Fibroblast of peridontal ligament (primary cell): Measurements from ENCODE around the gene S100A1.
A peak's percentile ranks its signal among the peaks of the same experiment; 100 is the strongest.
"Not testable (repeated sequence)": the region's sequence is repeated elsewhere in the genome, so short reads cannot be mapped to it uniquely, and the experiment has no call there.

Experiments
- DNase-seq: peaks from one replicate; pipeline ENCODE4 v3.0.0-alpha.2; 2010; ENCODE audit errors: extremely low read depth

S100A1 gene

GRCh38 chr1:153631047-153632022, 3.1 kb downstream of the S100A1 start:
- DNase-seq = no peak

DNA sequence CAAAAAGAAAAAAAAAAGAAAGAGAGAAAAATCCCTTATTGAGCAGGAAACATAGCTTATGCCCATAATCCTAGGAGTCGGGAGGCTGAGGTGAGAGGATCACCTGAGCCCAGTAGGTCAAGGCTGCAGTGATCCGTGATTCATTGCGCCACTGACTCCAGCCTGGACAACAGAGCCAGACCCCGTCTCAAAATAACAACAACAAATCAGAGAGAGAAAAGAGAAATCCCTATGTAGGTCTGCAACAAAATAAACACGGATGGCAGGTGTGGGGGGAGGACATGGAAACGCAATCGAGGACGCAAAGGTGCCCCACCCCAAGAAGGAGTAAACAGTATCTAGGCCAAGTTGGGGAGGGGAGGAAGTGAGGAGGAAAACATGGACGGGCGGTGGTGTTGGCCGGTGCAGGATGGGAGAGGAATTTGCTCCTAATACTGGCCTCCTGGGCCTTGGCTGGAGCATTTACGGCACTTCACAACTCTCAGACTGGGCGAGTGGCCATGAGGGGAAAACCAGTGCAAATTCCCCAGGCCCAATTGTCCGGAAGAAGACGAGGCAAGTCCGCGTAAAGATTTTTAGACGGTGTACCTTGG, 5.0 kb downstream of the S100A1 start:
- DNase-seq = no peak

DNA sequence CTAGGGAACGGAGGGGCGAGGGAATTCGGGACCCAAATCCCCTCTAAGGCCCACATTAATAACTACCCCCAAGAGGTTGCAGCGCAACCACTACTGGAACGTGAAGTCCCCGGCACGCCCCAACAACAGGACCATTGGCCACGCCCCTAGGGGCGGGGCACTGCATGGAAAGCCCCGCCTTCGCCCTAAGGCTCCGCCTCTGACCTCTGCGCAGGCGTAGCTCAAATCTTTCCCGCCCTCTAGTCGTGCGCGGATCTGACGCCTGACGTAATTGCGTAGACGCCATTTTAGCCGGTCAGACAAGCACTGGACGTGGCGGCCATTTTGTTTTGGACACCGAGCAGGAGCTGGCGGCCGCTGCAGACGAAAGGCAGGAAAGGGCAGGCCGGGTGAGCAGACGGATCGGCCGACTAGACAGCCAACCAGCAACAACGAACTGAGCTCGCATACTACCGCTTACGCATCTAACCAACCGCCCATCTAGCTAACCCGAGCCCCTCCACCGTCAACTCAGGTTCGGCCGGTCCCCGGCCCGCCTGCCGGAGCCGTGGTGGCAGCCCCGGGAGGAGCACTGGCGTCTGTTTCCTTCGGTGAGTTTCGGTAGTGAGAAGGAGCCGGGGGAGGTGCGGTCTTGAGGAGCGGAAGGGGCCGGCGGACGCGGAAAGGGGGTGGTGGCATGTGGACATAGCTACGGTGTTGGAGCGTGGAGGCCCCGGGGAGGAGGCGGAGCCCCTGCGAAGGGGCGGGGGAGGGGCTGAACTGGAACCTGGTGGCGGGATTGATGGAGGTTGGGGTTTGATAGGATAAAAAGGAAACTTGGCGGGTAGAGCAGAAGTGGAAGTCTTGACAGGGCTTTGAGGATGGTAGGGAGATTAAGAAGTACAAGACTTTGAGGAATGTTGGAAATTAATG, 5.8 kb downstream of the S100A1 start, which contains the start of gene CHTOP:
CHTOP (plus strand) TSS at position 313 of the 912 bp plus-strand sequence. CDS start 2,523 bp downstream, outside the sequence.
- DNase-seq = peak; percentile 99

DNA sequence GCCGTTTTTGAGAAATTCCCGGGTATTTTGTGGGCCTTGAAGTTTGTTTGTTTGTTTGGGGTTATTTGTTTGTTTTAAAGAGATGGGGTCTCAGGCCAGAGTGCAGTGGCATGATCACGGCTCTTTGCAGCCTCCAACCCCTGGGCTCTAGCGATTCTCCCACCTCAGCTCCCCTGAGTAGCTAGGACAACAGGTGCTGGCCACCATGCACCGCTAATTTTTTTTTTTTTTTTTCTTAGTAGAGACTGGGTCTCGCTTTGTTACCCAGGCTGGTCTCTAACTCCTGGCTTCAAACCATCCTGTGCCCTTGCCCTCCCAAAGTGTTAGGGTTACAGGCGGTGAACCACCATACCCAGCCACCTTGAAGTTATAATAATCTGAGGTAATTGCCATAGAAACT, 7.6 kb downstream of the S100A1 start:
- no peak for DNase-seq

DNA sequence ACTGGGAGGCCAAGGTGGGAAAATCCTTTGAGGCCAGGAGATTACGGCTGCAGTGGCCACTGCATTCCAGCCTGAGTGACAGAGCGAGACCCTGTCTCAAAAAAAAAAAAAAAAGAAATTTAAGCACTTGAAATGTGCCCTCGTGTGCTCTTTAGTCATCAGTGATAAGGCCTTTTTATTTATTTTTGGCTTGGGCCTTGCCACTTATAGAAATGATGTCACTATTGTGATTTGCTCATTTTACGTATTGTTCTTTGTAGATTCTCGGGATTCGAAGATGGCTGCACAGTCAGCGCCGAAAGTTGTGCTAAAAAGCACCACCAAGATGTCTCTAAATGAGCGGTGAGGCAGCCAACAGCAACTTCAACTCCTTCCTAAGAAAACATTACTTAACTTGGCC, 8.1 kb downstream of the S100A1 start:
- no peak for DNase-seq

GRCh38 chr1:153638261-153638660, 10.0 kb downstream of the S100A1 start:
- no peak for DNase-seq

DNA sequence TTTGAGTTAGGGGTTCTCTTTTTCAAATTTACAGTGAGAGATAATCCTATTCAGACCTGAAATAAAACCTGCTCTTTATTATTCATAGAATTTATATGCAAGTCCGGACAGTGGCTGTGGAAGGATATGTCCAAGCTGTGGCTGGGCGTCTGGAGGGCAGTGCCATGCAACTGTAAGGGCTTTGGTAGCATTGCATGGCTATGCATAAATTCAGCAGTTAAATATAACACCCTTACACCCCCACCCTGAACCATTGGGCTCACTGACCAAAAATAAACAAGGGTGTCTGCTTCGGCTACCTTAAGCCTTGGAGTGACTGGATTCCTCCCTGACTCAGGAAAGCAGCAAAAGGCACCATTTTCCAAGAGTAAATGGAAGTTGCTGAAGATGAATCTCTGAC, 11.0 kb downstream of the S100A1 start:
- DNase-seq = no peak

DNA sequence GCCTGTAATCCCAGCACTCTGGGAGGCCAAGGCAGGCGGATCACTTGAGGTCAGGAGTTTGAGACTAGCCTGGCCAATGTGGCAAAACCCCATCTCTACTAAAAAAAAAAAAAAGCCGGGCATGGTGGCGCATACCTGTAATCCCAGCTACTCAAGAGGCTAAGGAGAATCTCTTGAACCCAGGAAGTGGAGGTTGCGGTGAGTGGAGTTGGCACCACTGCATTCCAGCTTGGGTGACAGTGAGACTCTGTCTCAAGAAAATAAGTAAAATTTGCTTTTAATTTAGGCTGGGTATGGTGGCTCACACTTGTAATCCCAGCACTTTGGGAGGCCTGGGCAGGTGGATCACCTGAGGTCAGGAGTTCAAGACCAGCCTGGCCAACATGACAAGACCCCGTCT, 12.0 kb downstream of the S100A1 start:
- DNase-seq = not testable (repeated sequence)

DNA sequence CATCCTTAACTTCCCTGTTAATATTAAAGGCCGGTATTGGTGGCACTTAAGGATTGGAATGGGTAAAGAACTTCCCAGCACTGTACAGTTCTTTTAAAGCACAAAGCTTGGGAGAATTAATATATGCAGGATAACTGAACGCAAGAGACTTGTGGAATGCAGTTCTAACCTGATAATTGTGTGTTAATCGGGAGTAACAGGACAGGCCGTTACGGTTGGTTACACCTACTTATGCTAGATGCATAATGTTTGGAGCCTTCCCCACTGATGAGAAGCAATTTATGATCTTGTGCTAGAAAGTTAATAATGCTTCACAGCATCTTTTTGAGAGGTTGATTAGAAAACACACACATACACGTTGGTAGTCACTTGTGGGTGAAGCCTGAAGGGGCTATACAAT, 12.6 kb downstream of the S100A1 start:
- DNase-seq = no peak

GRCh38 chr1:153642161-153642560, 13.9 kb downstream of the S100A1 start:
- DNase-seq = no peak

GRCh38 chr1:153643100-153643499, 14.9 kb downstream of the S100A1 start:
- DNase-seq = no peak

DNA sequence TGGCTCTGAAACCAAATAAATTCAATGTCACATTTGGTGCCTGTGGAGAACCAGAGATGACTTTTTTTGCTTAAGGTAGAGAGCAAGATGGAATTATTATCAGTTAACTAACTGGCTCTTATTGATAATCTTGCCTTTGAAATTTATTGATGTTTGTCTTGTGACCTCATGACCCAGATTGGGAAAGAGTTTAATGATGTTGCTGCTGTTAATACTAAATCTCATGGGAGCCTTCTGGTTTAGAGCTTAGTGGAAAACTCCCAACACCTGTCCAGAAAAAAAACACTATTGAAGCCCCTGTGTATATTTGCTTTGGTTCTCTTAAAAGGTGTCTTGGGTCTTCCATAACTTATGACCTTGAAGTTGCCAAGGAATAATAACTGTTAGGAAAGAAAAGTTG, 15.6 kb downstream of the S100A1 start:
- no peak for DNase-seq

DNA sequence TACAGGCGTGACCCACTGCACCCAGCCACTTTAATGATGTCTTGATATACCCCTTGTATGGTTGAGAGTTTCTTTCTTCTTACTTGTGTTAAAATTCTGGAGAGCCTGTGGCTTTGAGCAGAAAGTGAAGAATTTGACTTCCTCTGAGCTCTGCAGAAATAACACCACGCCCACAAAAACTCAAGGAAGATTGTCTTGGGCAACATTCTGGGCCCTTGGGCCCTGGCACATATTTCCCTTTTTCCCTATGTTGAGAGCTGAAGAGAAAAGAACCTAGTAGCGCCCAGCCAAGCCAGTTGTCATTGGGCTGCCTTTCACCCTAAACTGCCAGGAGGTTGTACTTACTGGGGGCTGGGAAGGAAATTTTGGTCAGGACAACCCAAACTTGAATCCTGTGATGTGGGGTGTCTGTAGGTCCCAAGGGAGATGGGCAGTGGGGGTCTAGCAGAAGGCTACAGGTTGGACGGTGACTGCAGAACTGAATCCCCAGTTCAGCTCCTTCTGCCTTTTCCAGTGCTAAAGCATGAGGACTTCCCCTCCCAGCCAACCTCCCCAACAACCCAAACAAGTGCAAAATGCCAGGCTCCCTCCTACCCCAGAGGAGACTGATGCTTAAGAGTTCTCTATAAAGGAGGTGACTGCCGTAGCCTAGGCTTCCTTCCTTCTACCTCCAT, 18.6 kb downstream of the S100A1 start:
- peak; percentile 40 for DNase-seq

GRCh38 chr1:153647346-153647714, 19.1 kb downstream of the S100A1 start:
- no peak for DNase-seq

DNA sequence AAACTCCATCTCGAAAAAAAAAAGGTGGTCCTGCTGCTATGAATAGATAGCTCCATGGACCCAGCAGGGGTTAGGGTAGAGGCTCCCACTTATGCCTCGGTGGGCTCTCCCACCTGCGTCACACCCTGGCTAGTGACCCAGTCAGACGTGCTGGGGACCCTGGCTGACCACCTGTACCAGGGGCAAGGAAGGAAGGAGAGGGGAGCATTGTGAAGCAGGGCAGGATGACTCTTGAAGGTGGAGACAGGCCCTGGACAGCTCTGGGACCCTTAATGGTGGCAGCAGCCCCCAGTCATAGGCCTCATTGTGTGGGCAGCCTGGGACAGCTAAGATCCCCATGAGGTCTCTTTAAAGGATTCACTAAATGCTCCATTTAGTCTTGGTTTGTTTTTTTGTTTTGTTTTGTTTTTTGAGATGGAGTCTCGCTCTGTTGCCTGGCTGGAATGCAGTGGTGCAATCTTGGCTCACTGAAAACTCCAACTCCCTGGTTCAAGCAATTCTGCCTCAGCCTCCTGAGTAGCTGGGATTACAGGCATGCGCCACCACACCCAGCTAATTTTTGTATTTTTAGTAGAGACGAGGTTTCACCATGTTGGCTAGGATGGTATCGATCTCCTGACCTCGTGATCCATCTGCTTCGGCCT, 19.9 kb downstream of the S100A1 start:
- peak; percentile 47 for DNase-seq

DNA sequence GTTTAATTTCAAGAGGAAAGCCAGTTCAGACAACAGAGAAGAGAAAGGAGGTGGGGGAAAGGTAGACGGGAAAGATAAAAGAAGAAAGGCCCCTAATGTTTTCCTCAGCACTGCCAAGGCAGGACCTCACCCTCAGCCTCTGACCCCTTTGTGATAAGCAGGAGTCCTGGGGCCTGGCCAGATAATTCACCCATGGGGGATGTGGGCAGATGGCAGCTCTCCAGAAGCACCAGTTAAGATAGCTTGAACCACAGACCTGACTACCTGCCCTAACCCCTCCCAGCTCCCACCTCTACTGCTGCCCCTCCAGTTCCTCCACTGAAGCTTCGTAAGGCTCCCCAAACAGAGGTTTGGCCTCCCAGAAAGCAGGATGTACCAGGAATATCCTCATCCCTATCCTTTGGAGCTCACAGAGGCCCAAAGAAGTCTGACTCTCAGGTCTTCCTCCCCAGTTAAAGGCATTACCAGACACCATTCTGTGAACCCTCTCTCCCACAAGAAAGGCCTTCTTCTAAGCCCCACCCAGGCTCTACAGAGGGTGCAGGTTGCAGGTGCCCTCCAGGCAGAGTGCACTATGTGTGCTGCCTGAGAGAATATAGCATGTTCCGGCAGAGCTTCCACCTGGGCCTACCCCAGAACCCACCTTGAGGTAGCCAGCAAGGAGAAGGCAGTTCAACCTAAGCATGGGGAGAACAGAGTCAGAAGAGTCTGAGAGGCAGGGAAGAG, 21.1 kb downstream of the S100A1 start:
- no peak for DNase-seq

DNA sequence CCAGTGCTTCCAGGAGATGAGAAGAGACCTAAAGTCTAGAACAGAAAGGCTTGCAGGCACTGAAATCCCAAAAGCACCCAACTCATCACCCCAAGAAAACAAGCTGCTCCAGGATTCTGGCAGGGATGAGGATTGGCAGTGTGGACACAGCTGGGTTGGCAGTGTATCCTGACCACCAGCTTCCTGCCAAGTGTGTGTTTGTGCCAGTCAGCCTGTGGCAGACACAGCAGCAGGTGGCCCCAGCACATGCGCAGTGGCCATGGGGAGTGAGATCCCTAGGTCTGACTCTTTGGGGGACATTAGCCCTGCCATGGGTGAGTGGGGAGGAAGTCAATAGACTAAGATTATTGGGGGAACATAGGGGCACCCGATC, 21.6 kb downstream of the S100A1 start:
- DNase-seq = no peak

DNA sequence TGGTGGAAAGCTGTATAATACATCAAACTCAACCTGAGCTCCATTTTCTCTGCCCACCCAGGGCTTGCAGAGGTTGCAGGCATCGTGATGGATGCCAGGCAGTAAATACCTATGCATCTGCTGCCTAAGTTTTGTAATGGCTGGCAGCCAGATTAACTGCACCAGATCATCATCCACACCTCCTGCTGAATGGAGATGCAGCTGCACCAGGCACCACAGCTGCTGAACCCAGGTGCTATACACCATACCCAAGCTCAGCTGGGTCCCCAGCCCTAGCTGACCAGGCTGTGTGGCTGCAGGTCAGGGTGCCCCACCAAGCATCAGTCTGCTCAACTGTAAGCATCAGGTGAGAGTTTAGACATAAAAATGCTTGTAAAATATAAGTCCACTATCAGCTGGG, 23.5 kb downstream of the S100A1 start:
- DNase-seq = no peak

DNA sequence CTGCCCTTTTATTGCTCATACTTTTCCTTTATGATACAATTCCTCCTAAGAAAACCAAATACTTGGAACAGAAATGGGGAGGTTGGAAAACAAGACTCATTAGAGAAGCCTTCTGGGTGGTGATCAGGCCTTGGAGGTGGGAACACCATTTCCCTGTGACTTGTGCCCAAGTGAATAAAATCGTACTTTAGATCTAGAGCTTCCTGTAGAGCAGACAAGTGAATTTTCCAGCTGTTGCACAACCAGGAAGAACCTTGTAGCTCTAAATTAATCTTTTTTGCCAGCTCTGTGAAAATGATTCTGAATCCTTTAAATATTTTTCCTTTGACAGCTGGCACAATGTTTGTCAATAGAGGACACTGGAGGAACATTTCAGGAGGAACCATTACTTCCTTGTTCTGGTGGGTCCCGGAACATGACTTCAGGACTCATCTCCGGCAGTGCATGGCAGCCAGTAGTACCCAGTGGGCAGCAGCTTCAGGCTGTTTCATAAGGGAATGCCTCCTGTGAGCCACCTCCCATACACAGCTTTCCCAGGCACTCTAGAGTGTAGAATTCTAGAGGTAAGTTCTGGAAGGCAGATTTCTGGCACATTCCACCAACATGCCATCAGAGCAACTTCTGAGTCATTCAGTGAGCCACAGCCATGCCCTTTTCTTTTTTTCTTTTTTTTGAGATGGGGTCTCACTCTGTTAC, 24.7 kb downstream of the S100A1 start:
- peak; percentile 34 for DNase-seq

DNA sequence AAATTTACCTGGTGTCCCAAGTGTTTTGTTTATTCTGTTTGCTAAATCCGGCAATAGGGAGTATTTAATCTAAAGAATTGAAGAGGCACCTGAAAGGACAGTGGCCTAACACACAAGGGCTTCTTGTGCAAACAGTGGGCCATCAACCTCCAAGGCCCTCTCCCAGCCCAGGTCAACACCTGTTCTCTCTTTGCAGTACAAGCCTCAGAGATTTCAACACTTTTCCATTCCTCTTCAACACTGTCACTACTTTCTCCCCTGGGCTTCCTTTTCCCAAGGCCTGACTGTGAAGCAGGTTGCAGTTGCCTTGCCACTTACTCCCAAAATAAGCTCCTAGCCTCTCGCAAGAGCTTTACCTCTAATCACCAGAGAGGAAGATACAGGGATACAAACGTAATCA, 27.1 kb downstream of the S100A1 start:
- DNase-seq = no peak
